DOHH2 (cell line): Measurements from ENCODE around the gene MGAT4A.

Source experiments
- H3F3A ChIP-seq: fragments of 200-600 bp; sonication (generic), shearing (Covaris generic); 2 replicates; pipeline ENCODE4 v1.6.0; 2016; ENCODE audit warnings: antibody characterized with exemption, mild to moderate bottlenecking; ENCODE audit not compliant: control insufficient read depth, insufficient read depth
- H3K27ac ChIP-seq: fragments of 200-600 bp; sonication (generic); 2 replicates; pipeline ENCODE4 v1.5.1; 2014; ENCODE audit warnings: low read depth, mild to moderate bottlenecking, low read length, moderate library complexity
- H3K27me3 ChIP-seq: fragments of 200-600 bp; sonication (generic); 2 replicates; pipeline ENCODE4 v1.6.1; 2014; ENCODE audit warnings: mild to moderate bottlenecking, low read length, mixed read lengths; ENCODE audit not compliant: control insufficient read depth
- H3K36me3 ChIP-seq: fragments of 200-600 bp; sonication (generic); 2 replicates; pipeline ENCODE4 v1.6.1; 2014; ENCODE audit warnings: mild to moderate bottlenecking, low read length, moderate library complexity, mixed read lengths; ENCODE audit not compliant: control insufficient read depth
- H3K4me1 ChIP-seq: fragments of 200-600 bp; sonication (generic); 2 replicates; pipeline ENCODE4 v1.6.1; 2014; ENCODE audit warnings: mild to moderate bottlenecking, low read length, mixed read lengths; ENCODE audit not compliant: control insufficient read depth
- H3K4me2 ChIP-seq: fragments of 200-600 bp; sonication (generic); 2 replicates; pipeline ENCODE4 v1.6.0; 2014; ENCODE audit warnings: mild to moderate bottlenecking, low read length, moderate library complexity
- H3K4me3 ChIP-seq: fragments of 200-600 bp; sonication (generic); 2 replicates; pipeline ENCODE4 v1.5.1; 2014; ENCODE audit warnings: mild to moderate bottlenecking, low read length, mixed read lengths
- H3K79me2 ChIP-seq: fragments of 200-600 bp; sonication (generic); 2 replicates; pipeline ENCODE4 v1.6.1; 2014; ENCODE audit warnings: mild to moderate bottlenecking, low read length, mixed read lengths; ENCODE audit not compliant: control insufficient read depth
- H3K9me2 ChIP-seq: fragments of 200-600 bp; sonication (generic); replicated peaks from 2 replicates; pipeline ENCODE4 v1.6.1; 2014; ENCODE audit warnings: mild to moderate bottlenecking, low read length, mixed read lengths; ENCODE audit not compliant: control insufficient read depth
- H3K9me3 ChIP-seq: fragments of 200-600 bp; sonication (generic); 2 replicates; pipeline ENCODE4 v1.6.1; 2014; ENCODE audit warnings: antibody characterized with exemption, low read length, mixed read lengths; ENCODE audit not compliant: control insufficient read depth, insufficient read depth
- H4K20me1 ChIP-seq: fragments of 200-600 bp; sonication (generic); 2 replicates; pipeline ENCODE4 v1.6.0; 2014; ENCODE audit warnings: low read depth, mild to moderate bottlenecking, antibody characterized with exemption, low read length, moderate library complexity; ENCODE audit not compliant: control insufficient read depth, insufficient read depth
- CTCF ChIP-seq: fragments of 200-600 bp; sonication (generic); IDR thresholded peaks from one replicate; pipeline ENCODE4 v1.5.1; 2014; ENCODE audit warnings: antibody characterized with exemption, mild to moderate bottlenecking, low read depth, low read length; ENCODE audit not compliant: poor library complexity, severe bottlenecking
- EZH2phosphoT487 ChIP-seq: fragments of 200-600 bp; sonication (generic); IDR thresholded peaks from 2 replicates; pipeline ENCODE4 v1.6.1; 2017; ENCODE audit warnings: borderline replicate concordance, mild to moderate bottlenecking, antibody characterized with exemption, low read length, moderate library complexity, mixed read lengths

Gene MGAT4A

GRCh38 chr2:98585386-98585785 lies 145.5 kb downstream of the MGAT4A start:
- H3K4me1 ChIP-seq: no peaks in the 10 kb centered on the region
- no peaks in the 10 kb centered on the region for H3K9me3 ChIP-seq
- no peaks in the 10 kb centered on the region for H4K20me1 ChIP-seq
- no peaks in the 10 kb centered on the region for H3F3A ChIP-seq
- no peaks in the 10 kb centered on the region for H3K79me2 ChIP-seq
- TF ChIP-seq CTCF (no peak), EZH2phosphoT487 (no peak)
- H3K4me3 ChIP-seq: no peak overlapping the region
- H3K36me3 ChIP-seq: no peaks in the 10 kb centered on the region; the same call in 1 of the 2 replicates
- H3K4me2 ChIP-seq: no peak overlapping the region
- no peak overlapping the region for H3K27ac ChIP-seq
- no peaks in the 10 kb centered on the region for H3K27me3 ChIP-seq
- H3K9me2 ChIP-seq: no peaks in the 10 kb centered on the region

- Histone ChIP-seq H4K20me1 (no peaks in the 10 kb centered on the region), H3K9me2 (no peaks in the 10 kb centered on the region), H3K4me2 (no peak overlapping the region), H3K79me2 (no peaks in the 10 kb centered on the region), H3K9me3 (no peaks in the 10 kb centered on the region), H3K36me3 (no peaks in the 10 kb centered on the region; the same call in 1 of the 2 replicates), H3K27me3 (no peaks in the 10 kb centered on the region), H3K27ac (no peak overlapping the region), H3K4me1 (no peaks in the 10 kb centered on the region), H3K4me3 (no peak overlapping the region), H3F3A (no peaks in the 10 kb centered on the region)
- TF ChIP-seq CTCF (no peak), EZH2phosphoT487 (no peak)
These were observed 146.9 kb downstream of the MGAT4A start for GRCh38 chr2:98583816-98584618.

- Histone ChIP-seq H3K4me3 (no peak overlapping the region), H3K9me3 (no peaks in the 10 kb centered on the region), H3F3A (no peaks in the 10 kb centered on the region), H3K4me2 (no peak overlapping the region), H4K20me1 (no peaks in the 10 kb centered on the region), H3K36me3 (no peaks in the 10 kb centered on the region; the same call in 1 of the 2 replicates), H3K9me2 (no peaks in the 10 kb centered on the region), H3K4me1 (no peaks in the 10 kb centered on the region), H3K27ac (no peak overlapping the region), H3K79me2 (no peaks in the 10 kb centered on the region), H3K27me3 (no peaks in the 10 kb centered on the region)
- TF ChIP-seq EZH2phosphoT487: no peak
- TF ChIP-seq CTCF: no peak
These were observed 147.7 kb downstream of the MGAT4A start for GRCh38 chr2:98583276-98583675.
